Ovary (tissue), 9 donors: ENCODE measurements around the gene PSMB3. TPM values are rescaled to one million over a fixed set of nuclear protein-coding genes. Genes with fewer than 3 reads are reported as not detected.

ENCODE experiments used
- DNase-seq, 5 donors: peaks; one replicate each; pipeline ENCODE4 v3.0.0-alpha.2; 2019 to 2020
- H3K27ac ChIP-seq, 2 donors: fragments of 200-600 bp; one replicate each; pipeline versions ENCODE4 v1.5.1 to v1.8.0; 2019 to 2022
- H3K27me3 ChIP-seq: fragments of 200-600 bp; one replicate; pipeline ENCODE4 v1.8.0; 2022
- H3K36me3 ChIP-seq: fragments of 200-600 bp; sonication (generic); one replicate; pipeline ENCODE4 v1.5.1; 2019
- H3K4me1 ChIP-seq: one replicate; pipeline ENCODE4 v1.8.1; 2013; ENCODE audit warnings: mild to moderate bottlenecking, moderate library complexity; ENCODE audit not compliant: insufficient read depth
- H3K4me3 ChIP-seq: fragments of 200-600 bp; sonication (generic); one replicate; pipeline ENCODE4 v1.5.1; 2017
- H3K9me3 ChIP-seq, 2 donors: fragments of 200-600 bp in 1 of 2; sonication (generic) in 1 of 2; one replicate each; pipeline versions ENCODE4 v1.5.1 to v1.8.1; 2013 to 2019; ENCODE audit warnings: mild to moderate bottlenecking in 1 of 2, moderate library complexity in 1 of 2
- EP300 ChIP-seq: sonication (generic); formaldehyde crosslinking; IDR thresholded peaks from one replicate; pipeline ENCODE4 v1.6.1; 2017; ENCODE audit warnings: antibody characterized with exemption
- POLR2A ChIP-seq: fragments of 450-650 bp; IDR thresholded peaks from one replicate; pipeline ENCODE4 v1.6.1; 2017; ENCODE audit warnings: antibody characterized with exemption, mild to moderate bottlenecking, moderate library complexity
- WGBS, 3 donors: extraction: QIAGEN DNeasy Blood & Tissue Kit in 1 of 3; methylation state at CpG; one replicate each; pipeline versions ENCODE4 v1.1.5 to v1.1.7; 2013 to 2017; 5-methylcytosine and 5-hydroxymethylcytosine counted together
- intact Hi-C, 4 donors: fragments of 100-400 bp; cut with DNase I; formaldehyde crosslinking; loops; one replicate each; pipeline versions ENCODE4 v1.11.0 to v1.15.1; 2022 to 2023
- polyA plus RNA-seq, 2 donors: library from polyadenylated mRNA; stranded (reverse); fragments of 200-250 nt in 1 of 2; fragments of 350-450 nt in 1 of 2; fragmentation: Illumina TruSeq in 1 of 2; extraction: RNeasy Lipid Tissue Mini Kit (QIAGEN cat#74804) in 1 of 2; gene quantifications; one replicate each; pipeline ENCODE4 v1.2.3, GENCODE V29; 2013 to 2014
- total RNA-seq, 7 donors: library from RNA; depleted of rRNA in 2 of 7; stranded (reverse); fragments of >200 nt in 2 of 7; fragmentation: NEBNext Ultra II Directional in 3 of 7; extraction: Animal tissue kit (Norgen Biotek cat#: 25700) in 3 of 7; gene quantifications; one replicate each; pipeline versions ENCODE4 v1.1.0 to v1.2.4, GENCODE V29; 2016 to 2023
- TF ChIP-seq, protein P1 (sequence below), 3 donors: fragments of 450-650 bp in 2 of 3; fragments of 200-600 bp in 1 of 3; IDR thresholded peaks; one replicate each; pipeline versions ENCODE4 v1.5.1 to v1.8.0; 2016 to 2022; ENCODE audit warnings: antibody characterized with exemption in 3 of 3, mild to moderate bottlenecking in 1 of 3
- donor health status: DM: no; HTN: no; CAD: no; lungs with moderate emphysema.
- donor health status: DM: no; HTN: no; CAD: no.
- donor health status: Bipolar disorder and iron deficiency.
- donor health status: DM: yes; HTN: yes; CAD: no.
- donor health status: DM: no; HTN: no; CAD: no.
- donor health status: DM: yes; HTN: yes; CAD: no.

The PSMB3 gene
- total and polyA plus RNA-seq, 9 donors = 77.0 to 145 (median 103) TPM

DNA sequence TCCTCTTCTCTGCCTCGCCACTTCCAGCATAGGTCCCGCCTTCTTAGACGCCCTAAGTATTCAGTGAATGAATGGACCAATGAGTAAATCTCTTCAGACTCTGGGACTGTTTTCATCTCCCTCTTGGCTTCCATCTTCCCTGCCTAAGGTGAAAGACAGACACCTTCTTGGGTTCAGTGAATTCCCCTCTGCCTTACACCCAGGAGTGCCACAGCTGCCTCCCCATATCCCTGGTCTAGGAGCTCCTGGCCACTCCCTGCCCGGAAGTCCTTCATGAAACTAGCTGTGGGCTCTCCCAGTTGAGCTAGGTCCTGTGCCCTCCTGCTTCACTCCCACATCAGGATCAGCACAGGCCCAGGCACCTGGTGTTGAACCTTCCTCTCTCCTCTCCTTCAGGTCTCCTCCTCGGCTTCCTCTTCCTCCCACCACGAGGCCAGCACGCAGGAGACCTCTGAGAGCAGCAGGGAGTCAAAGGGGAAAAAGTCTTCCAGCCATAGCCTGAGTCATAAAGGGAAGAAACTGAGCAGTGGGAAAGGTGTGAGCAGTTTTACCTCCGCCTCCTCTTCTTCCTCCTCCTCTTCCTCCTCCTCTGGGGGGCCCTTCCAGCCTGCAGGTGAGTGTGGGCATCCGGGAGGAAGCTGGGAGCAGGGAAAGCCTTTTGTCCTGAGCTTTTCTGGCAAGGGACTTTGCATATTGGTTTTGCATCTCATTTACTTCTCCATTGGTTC is 37.2 kb upstream of the PSMB3 start:
- intact Hi-C loops = no loop called here
- H3K4me3 ChIP-seq = no peak overlapping the region
- H3K36me3 ChIP-seq = no peaks in the 10 kb centered on the region
- no peaks in the 10 kb centered on the region for H3K4me1 ChIP-seq
- H3K9me3 ChIP-seq = no peaks in the 10 kb centered on the region
- no peak for DNase-seq
- no peaks in the 10 kb centered on the region for H3K27me3 ChIP-seq
- TF ChIP-seq, protein P1, sequence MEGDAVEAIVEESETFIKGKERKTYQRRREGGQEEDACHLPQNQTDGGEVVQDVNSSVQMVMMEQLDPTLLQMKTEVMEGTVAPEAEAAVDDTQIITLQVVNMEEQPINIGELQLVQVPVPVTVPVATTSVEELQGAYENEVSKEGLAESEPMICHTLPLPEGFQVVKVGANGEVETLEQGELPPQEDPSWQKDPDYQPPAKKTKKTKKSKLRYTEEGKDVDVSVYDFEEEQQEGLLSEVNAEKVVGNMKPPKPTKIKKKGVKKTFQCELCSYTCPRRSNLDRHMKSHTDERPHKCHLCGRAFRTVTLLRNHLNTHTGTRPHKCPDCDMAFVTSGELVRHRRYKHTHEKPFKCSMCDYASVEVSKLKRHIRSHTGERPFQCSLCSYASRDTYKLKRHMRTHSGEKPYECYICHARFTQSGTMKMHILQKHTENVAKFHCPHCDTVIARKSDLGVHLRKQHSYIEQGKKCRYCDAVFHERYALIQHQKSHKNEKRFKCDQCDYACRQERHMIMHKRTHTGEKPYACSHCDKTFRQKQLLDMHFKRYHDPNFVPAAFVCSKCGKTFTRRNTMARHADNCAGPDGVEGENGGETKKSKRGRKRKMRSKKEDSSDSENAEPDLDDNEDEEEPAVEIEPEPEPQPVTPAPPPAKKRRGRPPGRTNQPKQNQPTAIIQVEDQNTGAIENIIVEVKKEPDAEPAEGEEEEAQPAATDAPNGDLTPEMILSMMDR (IDR thresholded peaks at IDR 0.05) = no peak
- TF ChIP-seq EP300 = no peak
- TF ChIP-seq POLR2A = no peak
- 81 to 87% (median 84%) methylated on average over 9 of the region's 9 CpGs for WGBS, 3 donors
- H3K27ac ChIP-seq = no peak overlapping the region

DNA sequence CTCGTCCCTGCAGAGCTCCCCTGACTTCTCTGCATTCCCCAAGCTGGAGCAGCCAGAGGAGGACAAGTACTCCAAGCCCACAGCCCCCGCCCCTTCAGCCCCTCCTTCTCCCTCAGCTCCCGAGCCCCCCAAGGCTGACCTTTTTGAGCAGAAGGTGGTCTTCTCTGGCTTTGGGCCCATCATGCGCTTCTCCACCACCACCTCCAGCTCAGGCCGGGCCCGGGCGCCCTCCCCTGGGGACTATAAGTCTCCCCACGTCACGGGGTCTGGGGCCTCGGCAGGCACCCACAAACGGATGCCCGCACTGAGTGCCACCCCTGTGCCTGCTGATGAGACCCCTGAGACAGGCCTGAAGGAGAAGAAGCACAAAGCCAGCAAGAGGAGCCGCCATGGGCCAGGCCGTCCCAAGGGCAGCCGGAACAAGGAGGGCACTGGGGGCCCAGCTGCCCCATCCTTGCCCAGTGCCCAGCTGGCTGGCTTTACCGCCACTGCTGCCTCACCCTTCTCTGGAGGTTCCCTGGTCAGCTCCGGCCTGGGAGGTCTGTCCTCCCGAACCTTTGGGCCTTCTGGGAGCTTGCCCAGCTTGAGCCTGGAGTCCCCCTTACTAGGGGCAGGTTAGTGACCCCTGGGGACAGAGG is 36.1 kb upstream of the PSMB3 start:
- WGBS, 3 donors = 84 to 90% (median 89%) methylated on average over 16 to 18 of the region's 18 CpGs
- no peaks in the 10 kb centered on the region for H3K4me1 ChIP-seq
- H3K27me3 ChIP-seq = no peaks in the 10 kb centered on the region
- H3K9me3 ChIP-seq = no peaks in the 10 kb centered on the region
- H3K36me3 ChIP-seq = no peaks in the 10 kb centered on the region
- intact Hi-C loops = no loop called here
- no peak overlapping the region for H3K27ac ChIP-seq
- DNase-seq = no peak
- no peak overlapping the region for H3K4me3 ChIP-seq
- TF ChIP-seq POLR2A (no peak), EP300 (no peak)
- TF ChIP-seq, protein P1 (IDR thresholded peaks at IDR 0.05) = no peak

DNA sequence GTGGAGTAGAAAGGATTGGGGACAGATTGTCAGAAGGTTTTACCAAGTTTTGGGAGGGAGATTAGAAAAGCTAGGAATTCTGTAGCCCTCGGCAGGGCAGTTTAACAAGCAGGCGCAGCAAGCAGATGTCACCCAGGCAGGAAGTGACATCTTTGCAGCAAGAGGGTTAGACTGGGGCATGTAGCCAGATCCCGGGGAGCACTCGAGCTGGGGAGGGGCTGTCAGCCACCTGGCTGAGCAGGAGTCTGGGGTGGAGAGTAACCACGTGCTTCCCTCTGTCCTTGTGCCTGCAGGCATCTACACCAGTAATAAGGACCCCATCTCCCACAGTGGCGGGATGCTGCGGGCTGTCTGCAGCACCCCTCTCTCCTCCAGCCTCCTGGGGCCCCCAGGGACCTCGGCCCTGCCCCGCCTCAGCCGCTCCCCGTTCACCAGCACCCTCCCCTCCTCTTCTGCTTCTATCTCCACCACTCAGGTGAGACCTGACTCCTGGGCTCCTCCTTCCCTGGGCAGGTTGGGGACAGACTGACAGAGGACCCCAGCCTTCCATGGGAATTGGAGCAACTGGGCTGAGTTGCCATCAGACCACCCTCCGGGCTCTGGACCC is 35.3 kb upstream of the PSMB3 start:
- H3K36me3 ChIP-seq = no peaks in the 10 kb centered on the region
- no peak for DNase-seq

DNA sequence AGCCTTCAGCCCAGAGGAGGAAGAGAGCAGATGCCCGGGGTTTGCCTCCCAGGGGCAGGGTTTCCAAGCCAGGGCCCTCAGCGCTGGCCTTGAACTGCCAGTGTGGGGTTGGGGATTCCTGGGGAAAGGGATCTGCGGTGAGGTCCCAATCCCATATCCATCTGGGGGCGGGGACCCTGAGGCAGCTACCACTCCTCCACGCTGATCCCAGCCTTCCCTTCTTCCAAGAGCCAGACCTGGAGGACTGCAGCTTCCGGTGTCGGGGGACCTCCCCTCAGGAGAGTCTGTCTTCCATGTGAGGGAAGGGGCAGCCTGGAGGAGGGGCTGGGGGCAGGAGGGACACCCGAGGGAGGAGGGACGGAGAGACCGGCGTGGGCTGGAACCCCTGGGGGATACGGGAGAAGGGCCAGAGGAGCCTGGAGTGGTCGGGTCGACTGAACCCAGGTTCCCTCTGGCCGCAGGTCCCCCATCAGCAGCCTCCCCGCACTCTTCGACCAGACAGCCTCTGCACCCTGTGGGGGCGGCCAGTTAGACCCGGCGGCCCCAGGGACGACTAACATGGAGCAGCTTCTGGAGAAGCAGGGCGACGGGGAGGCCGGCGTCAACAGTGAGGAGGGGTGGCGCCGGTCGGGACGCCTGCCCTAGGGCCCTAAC is 33.1 kb upstream of the PSMB3 start:
- 67 to 77% (median 68%) methylated on average over 29 of the region's 29 CpGs for WGBS, 3 donors
- Histone ChIP-seq H3K9me3 (no peaks in the 10 kb centered on the region), H3K4me3 (no peak overlapping the region), H3K27me3 (no peaks in the 10 kb centered on the region), H3K27ac (no peak overlapping the region), H3K36me3 (no peaks in the 10 kb centered on the region), H3K4me1 (no peaks in the 10 kb centered on the region)
- intact Hi-C loops = no loop called here
- no peak for DNase-seq
- TF ChIP-seq, protein P1 (IDR thresholded peaks at IDR 0.05) = no peak
- TF ChIP-seq EP300 = no peak
- no peak for TF ChIP-seq POLR2A

More for the DNA sequence above, 35.3 kb upstream of the PSMB3 start:
- no peaks in the 10 kb centered on the region for H3K9me3 ChIP-seq
- H3K27ac ChIP-seq = no peak overlapping the region
- no peaks in the 10 kb centered on the region for H3K4me1 ChIP-seq
- no peaks in the 10 kb centered on the region for H3K27me3 ChIP-seq
- TF ChIP-seq EP300 (no peak), POLR2A (no peak)
- TF ChIP-seq, protein P1 (IDR thresholded peaks at IDR 0.05) = no peak
- WGBS, 3 donors = 76 to 79% (median 77%) methylated on average over 12 of the region's 12 CpGs
- intact Hi-C loops = no loop called here
- no peak overlapping the region for H3K4me3 ChIP-seq
